ENCODE data around the gene RBMS3. TPM values are rescaled to one million over a fixed set of nuclear protein-coding genes. Genes with fewer than 3 reads are reported as not detected.

RBMS3 gene
- total RNA-seq, 3 donors from 2014 or later, result 4.6 to 53.6 (median 11.7) TPM

- ATAC-seq, result no peak
- no peaks in the 10 kb centered on the region for H3K4me1 ChIP-seq (ENCODE audit: low read depth)
- no peaks in the 10 kb centered on the region for H3K9me3 ChIP-seq
- no peak overlapping the region for H3K4me3 ChIP-seq
- H3K36me3 ChIP-seq (ENCODE audit: low read depth), result no peaks in the 10 kb centered on the region
- TF ChIP-seq, protein P1, sequence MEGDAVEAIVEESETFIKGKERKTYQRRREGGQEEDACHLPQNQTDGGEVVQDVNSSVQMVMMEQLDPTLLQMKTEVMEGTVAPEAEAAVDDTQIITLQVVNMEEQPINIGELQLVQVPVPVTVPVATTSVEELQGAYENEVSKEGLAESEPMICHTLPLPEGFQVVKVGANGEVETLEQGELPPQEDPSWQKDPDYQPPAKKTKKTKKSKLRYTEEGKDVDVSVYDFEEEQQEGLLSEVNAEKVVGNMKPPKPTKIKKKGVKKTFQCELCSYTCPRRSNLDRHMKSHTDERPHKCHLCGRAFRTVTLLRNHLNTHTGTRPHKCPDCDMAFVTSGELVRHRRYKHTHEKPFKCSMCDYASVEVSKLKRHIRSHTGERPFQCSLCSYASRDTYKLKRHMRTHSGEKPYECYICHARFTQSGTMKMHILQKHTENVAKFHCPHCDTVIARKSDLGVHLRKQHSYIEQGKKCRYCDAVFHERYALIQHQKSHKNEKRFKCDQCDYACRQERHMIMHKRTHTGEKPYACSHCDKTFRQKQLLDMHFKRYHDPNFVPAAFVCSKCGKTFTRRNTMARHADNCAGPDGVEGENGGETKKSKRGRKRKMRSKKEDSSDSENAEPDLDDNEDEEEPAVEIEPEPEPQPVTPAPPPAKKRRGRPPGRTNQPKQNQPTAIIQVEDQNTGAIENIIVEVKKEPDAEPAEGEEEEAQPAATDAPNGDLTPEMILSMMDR (IDR thresholded peaks at IDR 0.05), result no peak
- intact Hi-C loops (cut with DNase I, micrococcal nuclease), result no loop called here
- DNase-seq, result no peak
These were observed 574.0 kb downstream of the RBMS3 start for GRCh38 chr3:29854821-29855220.

GRCh38 chr3:29859726-29860270 is 578.9 kb downstream of the RBMS3 start:
- TF ChIP-seq, protein P1 (IDR thresholded peaks at IDR 0.05), result no peak
- intact Hi-C loops (cut with DNase I, micrococcal nuclease), result no loop called here
- ATAC-seq (no peak), DNase-seq (no peak)
- no peaks in the 10 kb centered on the region for H3K4me1 ChIP-seq (ENCODE audit: low read depth)
- no peak overlapping the region for H3K4me3 ChIP-seq
- no peaks in the 10 kb centered on the region for H3K36me3 ChIP-seq (ENCODE audit: low read depth)
- H3K9me3 ChIP-seq, result no peaks in the 10 kb centered on the region

DNA sequence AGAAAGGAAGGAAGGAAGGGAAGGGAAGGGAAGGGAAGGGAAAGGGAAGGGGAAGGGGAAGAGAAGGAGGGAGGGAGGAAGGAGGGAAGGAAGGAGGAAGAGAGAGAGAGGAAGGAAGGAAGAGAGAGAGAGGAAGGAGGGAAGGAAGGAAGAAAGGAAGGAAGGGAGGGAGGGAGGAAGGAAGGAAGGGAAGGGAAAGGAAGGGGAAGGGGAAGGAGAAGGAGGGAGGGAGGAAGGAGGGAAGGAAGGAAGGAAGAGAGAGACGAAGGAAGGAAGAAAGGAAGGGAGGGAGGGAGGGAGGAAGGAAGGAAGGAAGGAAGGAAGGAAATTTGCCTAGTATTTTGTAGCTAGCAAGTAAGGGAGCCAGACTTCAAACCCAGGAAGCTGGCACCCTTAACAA is 583.9 kb downstream of the RBMS3 start:
- Histone ChIP-seq H3K4me1 (ENCODE audit: low read depth) (no peaks in the 10 kb centered on the region), H3K4me3 (no peak overlapping the region), H3K36me3 (ENCODE audit: low read depth) (no peaks in the 10 kb centered on the region), H3K9me3 (no peaks in the 10 kb centered on the region)
- intact Hi-C loops (cut with DNase I, micrococcal nuclease), result no loop called here
- no peak for DNase-seq
- TF ChIP-seq, protein P1 (IDR thresholded peaks at IDR 0.05), result no peak
- ATAC-seq, result no peak

GRCh38 chr3:29868543-29869101 is 587.8 kb downstream of the RBMS3 start:
- intact Hi-C loops (cut with DNase I, micrococcal nuclease), result no loop called here
- TF ChIP-seq, protein P1 (IDR thresholded peaks at IDR 0.05), result no peak
- ATAC-seq (no peak), DNase-seq (no peak)
- H3K36me3 ChIP-seq (ENCODE audit: low read depth), result no peaks in the 10 kb centered on the region
- no peaks in the 10 kb centered on the region for H3K9me3 ChIP-seq
- H3K4me3 ChIP-seq, result no peak overlapping the region
- no peaks in the 10 kb centered on the region for H3K4me1 ChIP-seq (ENCODE audit: low read depth)

- Histone ChIP-seq H3K4me3 (no peak overlapping the region), H3K36me3 (ENCODE audit: low read depth) (no peaks in the 10 kb centered on the region), H3K4me1 (ENCODE audit: low read depth) (no peaks in the 10 kb centered on the region), H3K9me3 (no peaks in the 10 kb centered on the region)
- TF ChIP-seq, protein P1 (IDR thresholded peaks at IDR 0.05), result no peak
- ATAC-seq, result no peak
- DNase-seq, result no peak
- intact Hi-C loops (cut with DNase I, micrococcal nuclease), result no loop called here
These were observed 589.3 kb downstream of the RBMS3 start for GRCh38 chr3:29870136-29870535.
